Measurements from ENCODE around the gene TMEM17. TPM values are rescaled to one million over a fixed set of nuclear protein-coding genes. Genes with fewer than 3 reads are reported as not detected.

TMEM17 gene
- polyA plus RNA-seq, 1 of the 3 experiments (the other 2 are of a cell fraction), result 5.5 TPM

DNA sequence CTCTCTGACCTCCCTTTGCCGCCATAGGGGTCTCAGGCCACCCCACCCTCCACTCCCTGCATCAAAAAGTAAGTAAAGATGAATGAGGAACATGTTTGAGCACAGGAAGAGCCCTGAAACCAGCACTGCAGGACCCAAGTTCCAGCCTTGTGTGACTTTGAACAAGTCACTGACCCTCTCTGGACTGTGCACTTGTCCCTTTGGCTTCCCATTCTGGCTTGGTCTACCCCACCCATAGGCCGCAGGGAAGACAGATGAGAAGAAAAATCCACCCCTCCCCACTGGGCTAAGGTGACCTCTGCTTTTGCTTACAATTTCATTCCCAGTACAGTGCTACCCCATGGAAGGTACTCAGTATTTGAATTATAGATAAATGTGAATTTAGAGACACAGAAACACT, 43.8 kb downstream of the TMEM17 start:
- Histone ChIP-seq H3K9ac (no peak overlapping the region), H2AFZ (ENCODE audit: low read depth) (no peak overlapping the region), H4K20me1 (ENCODE audit: insufficient read depth) (no peaks in the 10 kb centered on the region), H3F3A (replicated peaks; ENCODE audit: insufficient read depth) (no peaks in the 10 kb centered on the region), H3K4me1 (ENCODE audit: control insufficient read depth in 1 of 2, insufficient read depth in 2 of 2, low read depth in 1 of 2, low read length in 1 of 2) (peaks cover 0 to 7% of the 10 kb centered on the region in 2 experiments; a peak in 1 of 4 replicates), H3K9me2 (no peaks in the 10 kb centered on the region), H3K36me3 (replicated peaks in 1 of 2; ENCODE audit: control insufficient read depth in 1 of 2, insufficient read depth in 2 of 2, low read length in 1 of 2) (no peaks in the 10 kb centered on the region), H3K4me3 (ENCODE audit: low read depth in 2 of 2, low read length in 1 of 2) (no peak overlapping the region), H3K4me2 (no peak overlapping the region), H3K79me2 (ENCODE audit: insufficient read depth) (no peaks in the 10 kb centered on the region), H3K27me3 (ENCODE audit: insufficient read depth) (no peaks in the 10 kb centered on the region), H3K9me3 (no peaks in the 10 kb centered on the region), H3K27ac (ENCODE audit: low read depth in 2 of 2, low read length in 1 of 2) (no peak overlapping the region)
- POLR2A ChIA-PET, result no interaction called here
- TF ChIP-seq NRF1 (IDR thresholded peaks at IDR 0.05; ENCODE audit: low read depth, low read length), result no peak
- no peak for TF ChIP-seq TEAD4 (IDR thresholded peaks at IDR 0.05; ENCODE audit: borderline replicate concordance, insufficient read depth)
- TF ChIP-seq FOXJ3 (CRISPR knock-in tag; IDR thresholded peaks at IDR 0.05), result no peak
- TF ChIP-seq FOXM1 (IDR thresholded peaks at IDR 0.05; ENCODE audit: low read depth), result no peak
- 90% methylated on average over 2 of the region's 2 CpGs for WGBS (ENCODE audit: low lambda C conversion rate)
- CTCF ChIA-PET, result interaction anchor here (14.0 kb wide), 1 partner anchor 311 kb away, joined by 304 read pairs; no protein-coding TSS in a partner anchor
- no peak for DNase-seq

DNA sequence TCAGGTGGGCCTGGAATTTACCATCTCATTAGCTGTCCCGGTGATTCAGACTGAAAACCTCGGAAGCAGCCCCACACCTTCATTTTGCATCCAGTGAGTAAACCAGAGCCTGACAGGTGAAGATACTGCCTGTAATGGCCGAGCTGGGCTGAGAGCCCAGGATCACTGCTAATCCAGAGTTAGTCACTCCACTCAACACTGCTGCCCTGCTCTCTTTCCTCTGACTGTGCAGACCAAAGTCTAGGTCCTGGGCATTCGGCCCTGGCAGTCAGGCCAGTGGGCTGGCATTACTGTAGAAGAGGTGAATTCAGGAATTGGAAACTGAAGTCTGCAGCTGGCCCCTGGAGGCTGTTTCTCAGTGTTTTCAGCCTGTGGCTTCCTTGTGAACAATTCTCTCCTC, 44.3 kb downstream of the TMEM17 start:
- H3K9me2 ChIP-seq, result no peaks in the 10 kb centered on the region
- no peak for DNase-seq
- no peak overlapping the region for H2AFZ ChIP-seq (ENCODE audit: low read depth)
- ChIA-PET CTCF (interaction anchor here (0.9 to 14.0 kb wide), 2 partner anchors 14 to 312 kb away, joined by 3 to 304 read pairs; no protein-coding TSS in a partner anchor), POLR2A (no interaction called here)
- no peaks in the 10 kb centered on the region for H3F3A ChIP-seq (replicated peaks; ENCODE audit: insufficient read depth)
- H3K79me2 ChIP-seq (ENCODE audit: insufficient read depth), result no peaks in the 10 kb centered on the region
- H3K36me3 ChIP-seq (replicated peaks in 1 of 2; ENCODE audit: control insufficient read depth in 1 of 2, insufficient read depth in 2 of 2, low read length in 1 of 2), result no peaks in the 10 kb centered on the region
- no peaks in the 10 kb centered on the region for H4K20me1 ChIP-seq (ENCODE audit: insufficient read depth)
- WGBS (ENCODE audit: low lambda C conversion rate), result 30% methylated on average over 4 of the region's 4 CpGs
- H3K9ac ChIP-seq, result no peak overlapping the region
- H3K9me3 ChIP-seq, result no peaks in the 10 kb centered on the region
- no peak overlapping the region for H3K4me3 ChIP-seq (ENCODE audit: low read depth in 2 of 2, low read length in 1 of 2)
- H3K4me2 ChIP-seq, result no peak overlapping the region
- peaks cover 0 to 9% of the 10 kb centered on the region in 2 experiments; a peak in 1 of 4 replicates for H3K4me1 ChIP-seq (ENCODE audit: control insufficient read depth in 1 of 2, insufficient read depth in 2 of 2, low read depth in 1 of 2, low read length in 1 of 2)
- TF ChIP-seq EZH2phosphoT487 (IDR thresholded peaks at IDR 0.05; ENCODE audit: borderline replicate concordance, low read depth) (no peak), YY1 (IDR thresholded peaks at IDR 0.05; ENCODE audit: low read depth) (peak; percentile 80; the same call in 1 of the 2 replicates), EP300 (IDR thresholded peaks at IDR 0.05; ENCODE audit: borderline replicate concordance in 1 of 2, low read depth in 1 of 2, low read length in 1 of 2) (no peak), RXRA (IDR thresholded peaks at IDR 0.05; ENCODE audit: borderline replicate concordance, low read depth) (no peak), ELF1 (IDR thresholded peaks at IDR 0.05) (no peak), JUND (IDR thresholded peaks at IDR 0.05) (peak; percentile 24), TAF1 (IDR thresholded peaks at IDR 0.05; ENCODE audit: borderline replicate concordance, low read depth, low read length) (no peak), MEF2A (IDR thresholded peaks at IDR 0.05; ENCODE audit: borderline replicate concordance, low read depth) (no peak), FOXJ3 (CRISPR knock-in tag; IDR thresholded peaks at IDR 0.05) (no peak), GATA2 (CRISPR knock-in tag; IDR thresholded peaks at IDR 0.05) (no peak), NRF1 (IDR thresholded peaks at IDR 0.05; ENCODE audit: low read depth, low read length) (no peak), NFIC (IDR thresholded peaks at IDR 0.05; ENCODE audit: borderline replicate concordance) (peak; percentile 58; the same call in 1 of the 2 replicates), RFX5 (IDR thresholded peaks at IDR 0.05; ENCODE audit: low read length) (no peak), SIN3A (IDR thresholded peaks at IDR 0.05; ENCODE audit: borderline replicate concordance, low read depth, low read length) (no peak), FOSL2 (IDR thresholded peaks at IDR 0.05; ENCODE audit: borderline replicate concordance, low read depth) (peak; percentile 17; the same call in 1 of the 2 replicates), POLR2AphosphoS5 (IDR thresholded peaks at IDR 0.05; ENCODE audit: low read depth, low read length) (no peak), TEAD4 (IDR thresholded peaks at IDR 0.05; ENCODE audit: borderline replicate concordance, insufficient read depth) (peak; percentile 15; the same call in 1 of the 2 replicates), FOXM1 (IDR thresholded peaks at IDR 0.05; ENCODE audit: low read depth) (no peak), TCF12 (IDR thresholded peaks at IDR 0.05) (peak; percentile 60)
- TF ChIP-seq, protein P1, sequence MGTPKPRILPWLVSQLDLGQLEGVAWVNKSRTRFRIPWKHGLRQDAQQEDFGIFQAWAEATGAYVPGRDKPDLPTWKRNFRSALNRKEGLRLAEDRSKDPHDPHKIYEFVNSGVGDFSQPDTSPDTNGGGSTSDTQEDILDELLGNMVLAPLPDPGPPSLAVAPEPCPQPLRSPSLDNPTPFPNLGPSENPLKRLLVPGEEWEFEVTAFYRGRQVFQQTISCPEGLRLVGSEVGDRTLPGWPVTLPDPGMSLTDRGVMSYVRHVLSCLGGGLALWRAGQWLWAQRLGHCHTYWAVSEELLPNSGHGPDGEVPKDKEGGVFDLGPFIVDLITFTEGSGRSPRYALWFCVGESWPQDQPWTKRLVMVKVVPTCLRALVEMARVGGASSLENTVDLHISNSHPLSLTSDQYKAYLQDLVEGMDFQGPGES (IDR thresholded peaks at IDR 0.05; ENCODE audit: low read depth, low read length), result no peak
- TF ChIP-seq, protein P2, sequence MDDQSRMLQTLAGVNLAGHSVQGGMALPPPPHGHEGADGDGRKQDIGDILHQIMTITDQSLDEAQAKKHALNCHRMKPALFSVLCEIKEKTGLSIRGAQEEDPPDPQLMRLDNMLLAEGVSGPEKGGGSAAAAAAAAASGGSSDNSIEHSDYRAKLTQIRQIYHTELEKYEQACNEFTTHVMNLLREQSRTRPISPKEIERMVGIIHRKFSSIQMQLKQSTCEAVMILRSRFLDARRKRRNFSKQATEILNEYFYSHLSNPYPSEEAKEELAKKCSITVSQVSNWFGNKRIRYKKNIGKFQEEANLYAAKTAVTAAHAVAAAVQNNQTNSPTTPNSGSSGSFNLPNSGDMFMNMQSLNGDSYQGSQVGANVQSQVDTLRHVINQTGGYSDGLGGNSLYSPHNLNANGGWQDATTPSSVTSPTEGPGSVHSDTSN (IDR thresholded peaks at IDR 0.05), result peak; percentile 41
- 0 out of 4 replicates have a peak overlapping the region, but pooled peaks of 1 of the 2 experiments have one; percentile 8 for H3K27ac ChIP-seq (ENCODE audit: low read depth in 2 of 2, low read length in 1 of 2)
- H3K27me3 ChIP-seq (ENCODE audit: insufficient read depth), result no peaks in the 10 kb centered on the region

Data from SK-N-SH (cell line).